Measurements from ENCODE around the gene MGAT4A. TPM values are rescaled to one million over a fixed set of nuclear protein-coding genes. Genes with fewer than 3 reads are reported as not detected.

The MGAT4A gene
- total and polyA plus RNA-seq, 2 experiments from 2014 or later: 4.4 to 5.6 TPM

GRCh38 chr2:98736464-98736889 lies 5.5 kb upstream of the MGAT4A start (continued):
- TF ChIP-seq ETS1 (IDR thresholded peaks at IDR 0.05) (no peak), ZNF331 (CRISPR knock-in tag; IDR thresholded peaks at IDR 0.05; ENCODE audit: low read depth) (no peak)

- H3K79me2 ChIP-seq (replicated peaks; ENCODE audit: insufficient read depth): no peaks in the 10 kb centered on the region
- DNase-seq (ENCODE audit: low spot score): no peak
- no peak overlapping the region for H3K4me3 Mint-ChIP-seq
- no peaks in the 10 kb centered on the region for H4K20me1 ChIP-seq (replicated peaks; ENCODE audit: insufficient read depth)
- no peak overlapping the region for H3K4me2 ChIP-seq
- no peaks in the 10 kb centered on the region; the same call in 2 of the 3 replicates for H3K36me3 Mint-ChIP-seq (ENCODE audit: low read depth)
- H3F3A ChIP-seq (replicated peaks; ENCODE audit: low read depth): 0 out of 2 replicates have a peak, but pooled peaks cover 2% of the 10 kb centered on the region
- no peak overlapping the region for H3K27ac Mint-ChIP-seq
- H3K9me3 Mint-ChIP-seq: no peaks in the 10 kb centered on the region
- H3K27me3 Mint-ChIP-seq (ENCODE audit: insufficient read depth, low read depth, poor library complexity): peaks cover 21% of the 10 kb centered on the region
- H3K4me1 Mint-ChIP-seq: peaks cover 4% of the 10 kb centered on the region; the same call in 2 of the 3 replicates
- ATAC-seq: no peak
- H3K36me3 ChIP-seq (ENCODE audit: insufficient read depth): no peaks in the 10 kb centered on the region
- no peak overlapping the region for H3K4me3 ChIP-seq
- H3K27ac ChIP-seq (ENCODE audit: low read depth): no peak overlapping the region
- peaks cover 33% of the 10 kb centered on the region for H3K27me3 ChIP-seq (ENCODE audit: insufficient read depth)
- H3K4me1 ChIP-seq (ENCODE audit: insufficient read depth): peaks cover 6% of the 10 kb centered on the region
- no peak overlapping the region for H2AFZ ChIP-seq
- H3K9me2 ChIP-seq (ENCODE audit: insufficient read depth): no peaks in the 10 kb centered on the region
- TF ChIP-seq CTCF (conservative IDR thresholded peaks at IDR 0.05; ENCODE audit: low read depth in 2 of 2) (no peak), ETS1 (IDR thresholded peaks at IDR 0.05) (no peak), STAT1 (IDR thresholded peaks at IDR 0.05; ENCODE audit: unreplicated experiment) (no peak), ZNF462 (CRISPR knock-in tag; IDR thresholded peaks at IDR 0.05) (no peak), EZH2 (IDR thresholded peaks at IDR 0.05; ENCODE audit: low read depth, unreplicated experiment) (no peak), ZNF114 (CRISPR knock-in tag; IDR thresholded peaks at IDR 0.05) (no peak), REST (IDR thresholded peaks at IDR 0.05; ENCODE audit: unreplicated experiment) (no peak), POLR2AphosphoS5 (IDR thresholded peaks at IDR 0.05; ENCODE audit: low read depth) (no peak), EZH2phosphoT487 (IDR thresholded peaks at IDR 0.05; ENCODE audit: unreplicated experiment) (no peak), NANOG (IDR thresholded peaks at IDR 0.05; ENCODE audit: borderline replicate concordance) (no peak), ZNF331 (CRISPR knock-in tag; IDR thresholded peaks at IDR 0.05; ENCODE audit: low read depth) (no peak)
Observed at GRCh38 chr2:98734823-98735260, 3.9 kb upstream of the MGAT4A start.

All from GM23338 (cell line).